Retina (tissue), 1 donor: ENCODE results near the gene NMRK1.

Source experiments
- DNase-seq: peaks from one replicate; pipeline ENCODE4 v3.0.0-alpha.2; 2016

Gene NMRK1

GRCh38 chr9:75087824-75088645 lies at the start of gene NMRK1, which contains the start of gene OSTF1:
NMRK1 (minus strand) TSS chr9:75088155; CDS start chr9:75083115, 5,040 bp downstream.
OSTF1 (plus strand) TSS chr9:75088514; CDS start chr9:75088693, 179 bp downstream.
- peak; percentile 93 for DNase-seq

GRCh38 chr9:75134495-75134894 lies 46.5 kb upstream of the NMRK1 start:
- no peak for DNase-seq

GRCh38 chr9:75133396-75133795 lies 45.4 kb upstream of the NMRK1 start:
- no peak for DNase-seq

- no peak for DNase-seq
These were observed 44.3 kb upstream of the NMRK1 start for GRCh38 chr9:75132244-75132643.

GRCh38 chr9:75131700-75132099 lies 43.7 kb upstream of the NMRK1 start:
- DNase-seq = no peak

DNA sequence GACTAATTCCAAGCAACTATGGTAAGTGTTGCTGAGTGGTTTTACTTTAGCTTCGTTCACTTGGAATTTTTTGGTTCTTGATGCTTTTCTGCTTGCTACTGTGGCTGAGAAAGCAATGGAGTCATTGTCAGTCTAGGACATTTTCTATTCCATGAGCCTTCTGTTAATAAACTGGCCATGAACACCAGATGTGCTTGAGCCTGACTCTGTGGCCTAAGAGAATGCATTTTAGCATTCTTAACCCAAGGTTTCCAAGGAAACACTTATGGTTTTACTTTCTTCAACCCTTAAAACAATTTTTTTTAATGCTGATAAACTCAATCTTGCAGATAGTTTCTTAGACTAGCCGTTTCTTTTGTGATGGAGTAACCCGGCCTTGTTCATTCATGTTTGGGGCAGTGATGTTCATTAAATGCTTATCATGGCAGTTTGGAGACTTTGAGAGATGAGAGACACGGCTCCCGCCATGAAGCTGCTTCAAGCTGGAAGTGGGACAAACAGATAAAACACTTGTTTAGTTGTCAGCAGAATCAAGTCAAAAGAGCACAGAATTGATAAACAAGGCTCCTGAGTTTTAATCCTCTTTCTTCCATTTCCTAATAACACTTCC lies 42.8 kb upstream of the NMRK1 start:
- no peak for DNase-seq

GRCh38 chr9:75130172-75130571 lies 42.2 kb upstream of the NMRK1 start:
- DNase-seq = no peak

DNA sequence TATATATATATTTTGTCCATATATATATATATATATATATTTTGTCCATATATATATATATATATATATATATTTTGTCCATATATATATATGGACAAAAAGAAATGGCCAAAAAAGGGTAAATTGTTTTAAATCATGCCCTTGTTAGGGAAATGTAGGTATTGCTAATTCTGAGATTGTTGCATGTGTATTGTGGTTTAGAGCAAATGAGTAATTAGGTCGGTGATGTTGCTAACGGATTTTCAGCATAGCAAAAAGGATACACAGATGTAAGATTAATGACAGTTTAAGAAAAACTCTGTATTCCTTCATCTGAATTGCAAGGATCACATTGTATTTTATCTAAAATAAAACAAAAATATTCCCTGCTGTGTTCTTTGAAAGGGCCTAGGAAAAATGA lies 40.6 kb upstream of the NMRK1 start:
- DNase-seq = no peak

DNA sequence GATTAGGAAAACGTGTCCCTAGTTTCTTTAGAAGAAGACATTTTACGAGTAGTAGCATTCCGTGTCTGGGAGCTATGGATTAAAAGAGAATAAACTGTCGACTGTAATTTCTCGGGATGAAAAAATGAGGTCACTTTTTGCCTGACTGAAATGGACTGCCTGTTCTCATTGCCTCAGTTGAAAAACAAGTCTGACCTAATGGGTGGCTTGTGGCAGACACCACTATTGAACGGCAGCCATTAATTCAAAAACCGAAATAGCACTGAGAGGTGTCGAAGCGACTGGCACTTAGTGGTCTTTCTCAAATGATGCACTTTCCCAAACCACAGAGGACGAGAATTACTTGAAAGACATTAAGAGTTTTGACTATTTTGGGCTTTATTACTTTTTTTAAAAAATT lies 35.7 kb upstream of the NMRK1 start:
- DNase-seq = no peak

GRCh38 chr9:75121914-75122558 lies 34.1 kb upstream of the NMRK1 start:
- no peak for DNase-seq

- no peak for DNase-seq
These were observed 32.7 kb upstream of the NMRK1 start for GRCh38 chr9:75120686-75121085.

- DNase-seq = no peak
These were observed 29.6 kb upstream of the NMRK1 start for GRCh38 chr9:75117564-75117963.

- DNase-seq = no peak
These were observed 28.4 kb upstream of the NMRK1 start for GRCh38 chr9:75116306-75116705.

DNA sequence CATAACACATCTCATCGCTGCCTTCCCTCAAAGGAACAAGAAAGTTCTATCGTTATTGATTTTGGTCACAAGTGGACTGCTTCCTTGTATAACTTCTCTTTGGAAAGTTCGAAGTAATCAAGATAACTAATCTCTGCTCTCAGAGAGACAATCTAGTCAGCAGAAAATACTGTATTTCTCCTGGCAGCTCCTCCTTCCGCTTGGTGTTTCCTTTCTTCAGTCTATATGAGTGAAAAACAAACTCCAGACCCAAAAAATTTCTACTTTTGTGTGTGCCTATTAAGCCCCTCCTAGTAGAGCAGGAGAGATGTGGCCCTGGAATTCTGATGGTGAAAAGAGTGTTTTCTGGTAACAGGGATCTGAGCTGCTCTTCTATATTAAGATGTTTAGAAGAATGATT lies 24.8 kb upstream of the NMRK1 start:
- no peak for DNase-seq

GRCh38 chr9:75111019-75111622 lies 23.2 kb upstream of the NMRK1 start:
- DNase-seq = no peak

GRCh38 chr9:75109210-75109839 lies 21.4 kb upstream of the NMRK1 start:
- no peak for DNase-seq

- DNase-seq = no peak
These were observed 20.6 kb upstream of the NMRK1 start for GRCh38 chr9:75108571-75108970.

DNA sequence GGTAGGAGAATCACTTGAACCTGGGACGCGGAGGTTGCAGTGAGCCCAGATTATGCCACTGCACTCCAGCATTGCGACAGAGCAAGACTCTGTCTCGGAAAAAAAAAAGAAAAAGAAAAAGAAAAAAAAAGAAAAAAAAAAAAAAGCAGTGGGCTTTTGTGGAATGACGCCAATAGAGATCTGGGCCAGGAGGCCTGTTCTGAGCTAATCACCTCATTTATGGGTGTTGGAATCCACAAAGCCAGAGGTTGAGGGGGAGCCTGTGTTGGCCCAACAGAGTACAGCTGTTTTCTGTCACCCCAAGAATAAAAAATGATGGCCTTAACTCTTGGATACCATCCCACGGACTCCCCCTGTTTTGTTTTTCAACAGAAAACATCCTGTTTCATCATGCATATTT lies 18.9 kb upstream of the NMRK1 start:
- no peak for DNase-seq

GRCh38 chr9:75105841-75106240 lies 17.9 kb upstream of the NMRK1 start:
- no peak for DNase-seq

DNA sequence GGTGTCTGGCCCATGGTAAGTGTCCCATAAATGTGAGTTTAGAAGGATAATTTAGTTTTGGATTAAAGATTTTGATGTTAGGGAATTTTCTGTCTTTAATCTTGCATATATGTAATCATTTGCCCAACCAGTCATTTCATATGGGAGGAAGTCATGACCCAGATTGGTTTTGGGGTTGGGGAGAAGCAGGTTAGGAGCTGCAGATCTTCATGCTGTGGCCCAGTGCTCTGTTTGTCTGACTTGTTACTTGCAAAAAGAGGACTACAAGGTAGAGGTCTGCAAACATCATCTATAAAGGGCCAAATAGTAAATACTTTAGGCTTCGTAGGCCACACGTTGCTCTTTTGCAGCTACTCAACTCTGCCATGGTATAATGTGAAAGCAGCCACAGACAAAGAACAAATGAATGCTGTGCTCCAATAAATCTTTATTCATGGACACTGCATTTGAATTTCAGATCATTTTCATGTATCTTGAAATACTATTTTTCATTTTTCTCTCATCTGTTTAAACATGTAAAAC lies 17.1 kb upstream of the NMRK1 start:
- DNase-seq = no peak

GRCh38 chr9:75104607-75105006 lies 16.7 kb upstream of the NMRK1 start:
- no peak for DNase-seq

DNA sequence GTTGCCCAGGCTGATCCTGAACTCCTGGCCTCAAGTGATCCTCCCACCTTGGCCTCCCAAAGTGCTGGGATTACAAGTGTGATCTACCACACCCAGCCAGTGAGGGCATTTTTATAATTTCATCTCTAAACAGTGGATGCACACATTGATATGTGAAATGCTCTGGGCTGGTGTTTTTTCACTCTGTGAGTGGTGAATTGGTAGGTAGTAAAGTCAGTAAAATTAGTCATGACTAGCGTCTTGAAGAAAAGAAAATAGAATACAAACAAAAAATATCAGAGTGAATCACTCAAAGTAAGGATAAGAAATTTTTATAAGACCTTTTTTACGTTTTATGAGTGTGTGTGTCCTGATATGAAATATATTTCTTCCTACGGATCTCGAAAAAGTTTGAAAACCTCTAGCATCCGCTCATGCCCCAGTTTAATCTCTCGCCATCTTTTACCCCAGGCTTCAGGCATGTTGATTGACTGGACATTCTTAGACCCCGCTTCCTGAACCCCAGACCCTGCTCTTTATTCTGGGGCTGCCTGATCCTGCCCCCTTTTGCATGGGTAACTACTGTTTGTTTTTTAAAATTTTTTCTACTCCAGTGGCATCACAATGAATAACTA lies 14.3 kb upstream of the NMRK1 start:
- DNase-seq = no peak
